AG20443 (cell line): ENCODE data around the gene TCF12.

Experiments
- DNase-seq: peaks from one replicate; pipeline ENCODE4 v3.0.0; 2012; ENCODE audit warnings: low spot score, mixed read lengths

Gene TCF12

GRCh38 chr15:57297630-57298029 lies 379.2 kb downstream of the TCF12 start:
- DNase-seq, result no peak

DNA sequence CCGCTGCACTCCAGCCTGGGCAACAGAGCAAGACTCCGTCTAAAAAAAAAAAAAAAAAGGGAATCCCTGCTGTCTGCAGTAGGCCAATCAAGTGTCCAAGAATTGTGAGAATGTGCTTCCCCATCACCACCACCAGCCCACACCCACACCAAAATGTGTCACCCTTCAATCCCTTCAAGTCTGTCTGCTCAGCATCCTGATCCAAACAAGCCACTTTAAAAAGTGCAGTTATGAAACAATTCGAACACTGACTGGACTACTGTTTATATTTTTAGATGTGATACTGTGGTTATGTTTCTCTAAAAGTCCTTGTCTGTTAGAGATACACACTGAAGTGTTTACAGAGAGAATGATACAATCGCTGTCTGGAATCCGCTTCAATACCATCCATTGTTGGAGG lies 379.8 kb downstream of the TCF12 start:
- DNase-seq, result peak; percentile 44

DNA sequence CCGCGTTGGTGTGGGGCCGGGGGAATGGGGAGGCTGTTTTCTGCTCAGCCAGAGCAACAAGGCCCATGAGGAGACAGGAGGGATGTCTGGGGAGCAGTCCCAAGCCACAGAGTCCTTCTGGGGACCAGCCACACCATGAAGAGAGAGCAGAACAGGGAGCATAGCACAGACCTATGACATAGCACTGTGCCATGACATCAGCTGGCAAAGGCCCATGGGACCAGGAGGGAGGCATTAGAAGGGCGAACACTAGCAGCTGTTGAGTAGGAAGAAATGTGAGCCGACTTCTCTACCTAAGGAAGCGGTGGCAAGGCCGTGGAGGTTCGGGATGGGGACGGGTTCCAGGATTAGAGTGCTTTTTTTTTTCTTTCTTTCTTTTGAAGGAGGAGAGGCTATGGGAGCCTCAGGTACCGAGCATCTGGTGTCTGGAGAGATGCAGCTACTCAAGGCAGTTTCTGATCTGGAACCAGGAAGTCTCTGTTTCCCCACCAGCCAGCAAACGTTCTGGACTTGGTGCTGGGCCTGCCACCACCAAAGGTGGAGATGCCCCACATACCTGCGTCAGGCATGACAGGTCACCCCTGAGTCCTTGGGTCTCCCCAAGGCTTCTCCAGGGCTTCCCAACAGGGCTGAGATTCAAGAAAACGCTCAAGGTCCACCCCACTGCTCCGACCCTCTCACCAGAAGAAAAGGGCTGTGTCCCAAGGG lies 380.6 kb downstream of the TCF12 start:
- no peak for DNase-seq

GRCh38 chr15:57301307-57301706 lies 382.9 kb downstream of the TCF12 start:
- no peak for DNase-seq

DNA sequence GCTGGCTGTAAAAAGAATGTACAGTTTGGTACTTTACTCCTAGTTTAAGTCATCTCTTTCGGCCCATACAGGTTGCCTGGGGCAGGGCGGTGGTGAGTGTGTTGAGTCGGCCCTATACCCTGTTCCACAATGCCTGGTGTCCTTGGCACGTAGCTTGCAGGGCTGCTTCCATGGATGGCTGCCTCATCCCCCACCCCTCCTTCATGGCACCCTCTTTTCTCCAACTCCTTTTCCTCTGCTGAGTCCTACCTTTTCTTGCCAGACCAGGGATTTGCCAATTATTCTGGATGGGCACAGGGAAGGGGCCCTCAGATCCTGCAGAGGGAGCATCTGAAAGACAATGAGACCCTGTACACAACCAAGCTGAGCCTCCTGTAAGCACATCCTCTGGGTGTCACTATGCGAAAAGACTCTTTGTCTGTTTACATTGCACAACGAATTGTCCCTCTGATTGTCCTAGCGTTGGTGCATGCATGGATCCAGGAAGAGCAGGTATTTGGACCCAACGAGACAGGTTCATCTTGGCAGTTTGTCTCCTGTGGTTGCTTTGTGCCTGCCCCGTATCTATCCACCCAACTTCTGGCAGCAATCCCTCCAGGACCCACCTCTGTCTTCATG lies 384.3 kb downstream of the TCF12 start:
- no peak for DNase-seq

- DNase-seq, result no peak
Measured at GRCh38 chr15:57305009-57305408, 386.6 kb downstream of the TCF12 start.

- DNase-seq, result peak; percentile 95
Measured at GRCh38 chr15:57306161-57306943, 387.9 kb downstream of the TCF12 start.

- DNase-seq, result no peak
Measured at GRCh38 chr15:57306944-57307411, 388.5 kb downstream of the TCF12 start.

GRCh38 chr15:57307527-57308169 lies 389.2 kb downstream of the TCF12 start:
- DNase-seq, result no peak

- DNase-seq, result no peak
Measured at GRCh38 chr15:57308170-57308545, 389.7 kb downstream of the TCF12 start.

DNA sequence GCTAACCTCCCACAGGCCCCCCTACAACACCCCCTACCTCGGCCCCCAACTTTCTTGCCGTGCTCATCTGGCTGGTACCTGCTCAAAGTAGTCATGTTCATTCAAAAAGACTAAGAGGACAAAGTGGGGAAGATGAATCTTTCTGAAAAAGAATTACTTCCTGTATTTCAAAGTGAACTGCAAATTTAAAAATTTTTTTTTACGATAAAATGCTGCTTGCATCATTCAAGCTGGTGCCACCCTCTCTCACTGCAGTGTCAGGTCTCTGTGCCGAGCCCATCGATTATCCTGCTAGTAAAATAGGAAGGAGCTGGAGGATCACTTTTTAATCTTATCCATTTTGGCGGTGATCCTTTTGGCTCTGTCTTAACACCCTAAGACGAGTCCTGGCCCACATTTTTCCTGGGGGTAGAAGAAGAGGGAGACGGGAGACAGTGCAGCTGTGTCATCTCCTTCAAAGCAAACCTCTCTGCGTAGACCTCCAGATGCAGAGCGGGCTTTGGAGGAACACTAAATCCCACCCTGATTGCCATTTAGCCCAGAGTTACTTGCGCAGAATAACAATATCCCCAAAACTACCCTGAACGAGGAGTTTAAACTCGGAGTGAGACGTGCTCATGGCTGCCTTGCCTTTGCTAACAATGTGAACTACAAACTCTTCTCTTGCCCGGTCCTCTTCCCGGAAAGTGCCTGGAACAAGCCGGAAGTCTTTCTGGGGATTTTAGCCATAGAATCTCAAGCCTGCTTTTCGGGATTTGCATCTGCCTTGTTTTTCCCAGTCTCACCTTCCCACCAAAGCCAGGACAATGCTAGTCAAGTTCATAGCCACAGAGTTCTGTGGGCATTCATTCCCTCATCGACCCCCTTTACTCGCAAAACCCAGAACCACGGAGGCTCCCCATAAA lies 391.7 kb downstream of the TCF12 start:
- DNase-seq, result no peak

GRCh38 chr15:57310876-57311275 lies 392.4 kb downstream of the TCF12 start:
- DNase-seq, result no peak

DNA sequence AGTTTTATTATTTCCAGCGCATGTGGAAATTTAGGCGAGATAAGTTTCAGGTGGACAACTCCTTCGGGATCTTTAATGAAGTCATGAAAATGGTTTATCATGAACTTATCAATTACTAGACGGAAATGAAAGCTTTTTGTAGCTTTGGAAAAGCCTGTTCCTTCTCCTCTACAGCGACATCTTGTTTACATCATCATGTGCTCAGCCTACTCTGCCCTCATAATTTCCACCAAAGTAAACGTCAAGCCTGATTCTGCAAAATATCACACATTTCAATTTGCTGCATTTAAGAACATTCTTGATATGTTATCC lies 393.5 kb downstream of the TCF12 start:
- DNase-seq, result no peak

GRCh38 chr15:57312318-57313133 lies 394.1 kb downstream of the TCF12 start:
- DNase-seq, result no peak

- no peak for DNase-seq
Measured at GRCh38 chr15:57313134-57313483, 394.7 kb downstream of the TCF12 start.

DNA sequence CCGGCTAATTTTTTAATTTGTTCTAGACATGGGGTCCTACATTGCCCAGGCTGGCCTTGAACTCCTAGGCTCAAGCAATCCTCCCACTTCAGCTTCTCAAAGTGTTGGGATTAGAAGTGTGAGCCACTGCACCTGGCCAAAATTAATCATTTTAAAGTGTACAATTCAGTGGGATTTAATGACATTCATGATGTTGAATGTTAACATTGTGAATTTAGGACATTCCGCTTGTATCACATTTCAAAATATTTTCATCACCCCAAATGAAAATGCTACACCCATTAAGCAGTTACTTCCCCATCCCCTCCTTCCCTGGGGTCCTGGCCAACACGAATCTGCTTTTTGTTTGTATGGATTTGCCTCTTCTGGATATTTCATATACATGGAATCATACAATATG lies 395.8 kb downstream of the TCF12 start:
- DNase-seq, result no peak

DNA sequence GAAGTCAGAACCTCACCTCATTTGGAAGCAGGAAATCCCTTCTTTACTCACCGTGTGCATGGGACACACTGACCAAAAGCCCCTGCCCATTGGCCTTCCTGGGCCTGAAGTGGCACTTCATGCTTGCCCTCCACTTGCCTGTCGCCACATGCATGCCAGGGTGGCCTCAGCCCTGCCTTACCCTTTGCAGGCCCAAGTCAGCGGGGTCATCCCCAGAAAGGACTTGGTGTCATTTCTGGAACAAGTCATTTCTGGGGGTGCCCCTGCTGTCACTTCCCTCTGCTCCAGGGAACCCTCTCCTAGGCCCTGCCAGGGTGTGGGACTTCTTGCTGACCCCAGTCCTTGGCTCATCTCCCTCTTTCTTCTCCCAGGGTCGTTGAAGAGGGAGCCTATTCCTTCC lies 398.0 kb downstream of the TCF12 start:
- no peak for DNase-seq

DNA sequence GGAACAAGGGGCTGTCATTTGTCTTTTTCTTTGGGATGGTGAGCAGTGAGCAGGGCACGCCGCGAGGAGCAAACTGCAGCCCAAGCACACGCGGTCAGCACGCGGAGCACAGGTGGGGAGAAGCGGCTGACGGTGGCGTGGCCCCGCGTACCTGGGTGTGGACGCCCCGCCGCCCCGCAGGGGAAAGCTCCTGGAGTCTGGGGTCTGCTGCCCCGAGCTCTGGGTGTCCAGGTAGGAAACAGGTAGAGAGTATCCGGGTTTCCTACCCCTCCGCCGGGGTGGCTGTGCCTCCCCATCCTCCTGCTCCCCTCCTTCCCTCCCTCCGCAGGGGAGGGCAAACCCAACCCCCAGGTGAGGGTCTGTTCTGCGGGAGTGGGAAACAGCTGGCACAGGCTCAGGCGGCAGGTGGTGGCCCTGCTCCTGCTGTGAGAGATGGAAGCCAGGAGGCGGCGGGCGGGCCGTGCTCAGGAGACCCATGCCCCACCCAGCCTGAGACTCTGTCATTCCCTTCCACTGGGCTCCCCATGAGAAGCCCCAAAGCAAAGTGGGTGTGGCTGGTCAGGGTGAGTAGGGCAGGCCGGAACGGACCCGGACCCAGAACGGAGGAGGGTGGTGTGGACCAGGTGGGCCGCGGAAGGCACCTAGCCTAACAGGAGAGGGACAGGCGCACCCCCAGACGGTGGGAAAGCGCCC lies 400.9 kb downstream of the TCF12 start:
- no peak for DNase-seq

- no peak for DNase-seq
Measured at GRCh38 chr15:57319919-57320560, 401.6 kb downstream of the TCF12 start.
